ENCODE results near the gene EHD1.
"Not testable (repeated sequence)": the region's sequence is repeated elsewhere in the genome, so short reads cannot be mapped to it uniquely, and the experiment has no call there.

EHD1 gene

DNA sequence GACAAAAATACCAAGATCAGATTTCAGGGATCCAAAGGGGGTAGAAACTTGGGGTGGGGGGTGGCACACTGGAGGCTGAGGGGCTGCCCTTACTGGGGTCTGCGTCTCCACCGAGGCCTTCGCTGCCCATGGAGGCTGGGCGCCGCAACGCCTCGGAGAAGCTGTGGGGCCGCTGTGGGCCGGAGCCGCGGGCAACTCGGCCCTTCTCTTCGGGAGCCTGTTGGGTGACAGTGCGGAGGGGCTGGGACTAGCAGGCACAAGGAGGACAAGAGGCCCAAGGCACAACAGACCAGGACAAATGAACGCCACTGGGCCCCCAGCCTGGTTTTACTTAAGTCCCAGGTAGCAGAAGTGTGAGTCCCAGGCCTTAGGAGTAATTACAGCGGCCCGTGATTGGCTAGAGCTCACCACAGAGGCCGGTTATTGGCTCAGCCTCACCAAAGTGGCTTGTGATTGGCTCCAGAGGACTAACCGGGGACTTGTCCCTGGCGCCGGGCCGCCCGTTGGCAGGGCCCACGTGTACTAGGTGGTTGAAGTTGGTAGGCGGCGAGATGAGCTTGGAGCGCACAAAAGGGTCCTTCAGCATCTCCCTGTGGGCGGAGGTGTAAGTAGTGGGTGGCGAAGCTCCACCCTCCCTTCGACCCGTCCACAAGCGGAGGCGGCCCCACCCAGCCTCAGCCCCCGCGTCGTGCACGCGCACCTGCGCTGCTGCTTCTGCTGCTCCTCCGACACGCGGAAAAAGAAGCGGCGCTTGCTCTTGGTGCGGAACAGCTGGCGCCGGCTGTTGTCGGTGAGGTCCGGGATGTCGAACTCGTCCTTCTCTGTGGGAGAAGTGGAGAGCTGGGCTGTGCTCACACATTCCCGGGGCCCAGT, 51.6 kb downstream of the EHD1 start:
- DNase-seq (ENCODE audit: low read depth): no peak

DNA sequence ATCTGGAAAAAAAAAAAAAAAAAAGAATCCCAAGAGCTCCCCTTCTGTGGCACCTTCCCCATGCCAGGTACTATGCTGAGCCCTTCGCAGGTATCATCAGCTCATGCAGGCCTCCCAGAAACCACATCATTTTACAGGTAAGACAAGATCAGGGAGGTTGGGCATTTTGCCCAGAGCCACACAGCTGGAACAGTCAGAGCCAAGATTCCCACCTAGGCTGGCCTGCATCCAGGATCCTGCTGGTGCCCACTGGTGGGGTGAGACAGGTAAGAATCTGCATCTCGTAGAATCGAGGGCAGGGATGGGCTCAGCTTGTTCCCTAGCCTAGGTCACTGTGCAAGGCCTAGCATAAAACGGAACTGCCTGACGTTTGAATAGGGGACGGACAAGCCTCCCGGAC, 52.4 kb downstream of the EHD1 start:
- no peak for DNase-seq (ENCODE audit: low read depth)

DNA sequence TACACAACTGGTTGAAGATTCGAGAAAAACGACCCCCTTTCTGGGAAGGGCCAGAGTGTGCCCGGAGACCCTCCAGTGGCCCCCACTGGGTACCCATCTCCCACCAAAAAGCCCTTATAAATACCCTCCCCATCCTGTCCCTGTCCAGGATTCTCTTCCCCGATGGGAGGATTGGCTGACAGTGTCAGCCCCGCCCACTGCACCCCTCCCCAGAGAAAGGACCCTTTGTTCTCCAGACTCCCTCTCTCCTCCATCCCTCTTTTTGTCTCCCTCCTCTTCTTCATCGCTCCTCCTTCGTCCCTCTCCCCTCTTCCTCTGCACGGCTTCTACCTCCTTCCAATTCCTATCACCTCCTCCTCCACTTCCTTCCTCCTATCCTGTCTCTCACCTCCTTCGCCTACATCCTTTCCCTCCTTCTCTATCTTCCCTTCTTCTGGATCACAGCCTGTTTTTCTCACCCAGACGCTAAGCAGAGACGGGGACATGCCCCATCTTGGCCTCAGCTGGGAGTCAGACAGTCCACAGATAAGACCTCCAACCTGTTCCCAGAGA, 54.8 kb downstream of the EHD1 start:
- DNase-seq (ENCODE audit: low read depth): no peak

DNA sequence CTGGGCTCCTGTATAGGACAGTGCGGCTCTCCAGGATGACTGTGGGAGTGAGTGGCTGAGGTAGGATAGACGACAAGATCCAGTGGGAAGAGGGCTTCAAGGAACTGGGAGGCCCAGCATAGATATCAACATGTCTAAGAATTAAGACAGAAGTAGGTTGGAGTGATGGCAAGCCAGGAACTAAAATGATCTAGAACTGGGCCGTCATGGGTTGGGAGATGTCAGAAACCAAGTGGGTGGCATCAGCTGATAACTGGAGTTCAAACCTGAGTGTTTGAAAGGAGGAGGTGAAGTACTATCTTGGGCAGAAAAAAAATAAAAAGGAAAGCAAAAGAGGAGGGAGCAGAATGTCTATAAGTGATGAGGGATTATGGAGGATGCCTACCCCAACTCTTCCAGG, 60.9 kb downstream of the EHD1 start:
- DNase-seq (ENCODE audit: low read depth): no peak

DNA sequence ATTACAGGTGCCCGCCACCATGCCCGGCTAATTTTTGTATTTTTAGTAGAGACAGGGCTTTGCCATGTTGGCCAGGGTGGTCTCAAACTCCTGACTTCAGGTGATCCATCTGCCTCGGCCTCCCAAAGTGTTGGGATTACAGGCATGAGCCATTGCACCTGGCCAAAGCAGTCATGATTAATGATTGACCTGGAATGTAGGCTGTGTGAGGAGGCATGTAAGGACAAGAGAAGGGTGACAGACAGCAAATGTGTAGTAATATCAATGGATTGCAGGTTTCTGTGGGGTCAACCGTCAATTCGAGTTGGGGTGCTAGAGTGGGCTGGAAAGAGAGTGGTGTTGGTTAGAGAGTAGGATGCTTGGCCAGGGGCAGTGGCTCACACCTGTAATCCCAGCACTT, 63.0 kb downstream of the EHD1 start:
- not testable (repeated sequence) for DNase-seq (ENCODE audit: low read depth)

DNA sequence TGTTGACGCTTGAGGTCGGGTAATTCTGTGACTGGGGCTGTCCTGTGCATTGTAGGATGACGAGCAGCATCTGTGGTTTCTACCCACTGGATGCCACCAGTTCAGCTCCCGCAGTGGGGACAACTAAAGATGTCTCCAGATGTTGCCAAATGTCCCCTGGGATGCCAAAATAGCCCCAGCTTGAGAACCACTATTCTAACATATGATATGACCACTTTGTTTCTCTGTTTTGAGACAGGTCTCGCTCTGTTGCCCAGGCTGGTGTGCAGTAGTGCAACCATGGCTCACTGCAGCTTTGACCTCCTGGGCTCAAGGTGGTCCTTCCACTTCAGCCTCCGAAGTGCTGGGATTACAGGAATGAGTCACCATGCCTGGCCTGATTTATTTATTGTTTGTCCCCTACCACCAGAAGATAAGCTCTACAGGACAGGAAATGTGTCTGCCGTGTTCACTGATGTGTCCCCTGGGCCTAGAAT, 63.7 kb downstream of the EHD1 start:
- no peak for DNase-seq (ENCODE audit: low read depth)

DNA sequence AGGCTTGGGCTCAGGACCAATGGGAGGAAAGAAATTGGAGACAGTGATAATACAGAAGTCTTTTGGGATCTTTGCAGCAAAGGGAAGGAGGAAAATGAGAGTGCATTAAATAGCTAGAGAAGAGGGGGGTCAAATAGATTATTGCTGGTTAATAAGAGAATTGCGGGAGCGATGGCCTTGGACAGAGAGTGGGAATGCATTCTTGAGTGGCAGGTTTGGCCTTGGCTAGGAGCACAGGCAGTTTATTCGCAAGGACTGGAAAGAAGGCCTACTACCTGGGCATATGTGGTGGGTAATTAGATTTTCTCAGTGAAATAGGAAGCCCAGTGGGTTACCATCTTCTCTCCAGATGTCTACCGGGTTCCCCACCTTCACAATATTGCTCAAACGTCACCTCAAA, 64.6 kb downstream of the EHD1 start:
- no peak for DNase-seq (ENCODE audit: low read depth)

DNA sequence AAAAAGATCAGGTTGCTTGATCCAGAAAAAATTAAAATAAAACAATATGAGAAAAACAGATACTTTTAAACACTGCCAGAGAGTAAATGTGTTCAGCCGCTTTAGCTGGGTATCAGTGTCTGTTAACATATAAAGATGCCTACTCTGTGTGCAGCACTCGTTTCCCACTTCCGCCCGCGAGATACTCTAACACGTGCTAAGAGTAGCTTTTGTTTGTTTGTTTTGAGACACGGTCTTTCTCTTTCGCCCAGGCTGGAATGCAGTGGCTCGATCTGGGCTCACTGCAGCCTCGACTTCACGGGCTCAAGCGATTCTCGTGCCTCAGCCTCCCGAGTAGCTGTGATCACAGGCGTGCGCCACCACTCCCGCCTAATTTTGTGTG, 67.5 kb downstream of the EHD1 start:
- DNase-seq (ENCODE audit: low read depth): peak; percentile 20

DNA sequence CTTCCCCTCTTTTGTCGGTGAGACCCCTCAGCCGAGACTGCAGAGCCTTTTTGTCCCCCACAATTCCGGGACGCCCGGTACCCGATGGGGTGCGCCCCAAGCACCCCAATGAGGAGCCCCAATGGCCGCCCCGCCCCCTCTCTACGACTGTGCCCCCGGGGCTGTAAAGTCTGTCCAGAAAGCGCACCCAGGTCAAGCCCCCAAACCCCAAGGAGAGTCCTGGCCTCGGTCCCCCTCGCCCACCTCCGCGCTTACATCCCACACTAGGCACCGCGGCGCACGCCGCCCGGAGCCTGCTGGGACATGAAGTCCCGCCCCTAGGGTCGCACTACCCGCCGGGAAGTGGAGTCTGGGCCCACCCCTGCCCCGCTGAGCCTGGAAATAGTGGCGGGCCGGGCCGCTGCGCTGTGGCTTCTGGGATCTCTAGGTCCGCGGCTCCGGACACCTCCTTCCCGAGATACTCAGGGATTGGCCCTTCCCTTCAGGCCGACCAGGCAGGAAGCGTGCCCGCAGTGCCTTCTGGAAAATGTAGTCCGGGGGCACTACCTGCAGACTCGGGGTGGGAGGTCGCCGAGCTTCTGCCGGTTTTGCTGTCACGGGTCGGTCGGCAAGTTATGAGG, 68.0 kb downstream of the EHD1 start, which contains the start of gene MEN1:
TSS of gene MEN1 (minus strand) at position 281 of the 620 bp plus-strand sequence. CDS start 442 bp downstream, outside the sequence.
- DNase-seq (ENCODE audit: low read depth): peak; percentile 63

DNA sequence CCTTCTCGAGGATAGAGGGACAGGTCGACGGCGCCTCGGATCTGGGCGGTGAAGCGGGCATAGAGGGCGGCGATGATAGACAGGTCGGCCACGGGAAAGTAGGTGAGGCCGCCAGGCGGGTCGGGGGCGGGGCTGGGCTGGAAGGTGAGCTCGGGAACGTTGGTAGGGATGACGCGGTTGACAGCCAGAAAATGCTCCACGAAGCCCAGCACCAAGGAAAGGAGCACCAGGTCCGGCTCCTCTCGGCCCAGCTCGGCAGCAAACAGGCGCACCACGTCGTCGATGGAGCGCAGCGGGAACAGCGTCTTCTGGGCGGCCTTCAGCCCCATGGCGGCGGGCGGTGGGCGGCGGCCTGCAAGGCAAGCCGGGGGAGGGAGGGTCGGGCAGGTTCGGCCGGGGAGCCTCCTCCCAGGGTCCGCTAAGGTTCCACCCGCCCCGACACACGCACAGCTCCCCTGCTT, 68.6 kb downstream of the EHD1 start:
- no peak for DNase-seq (ENCODE audit: low read depth)

DNA sequence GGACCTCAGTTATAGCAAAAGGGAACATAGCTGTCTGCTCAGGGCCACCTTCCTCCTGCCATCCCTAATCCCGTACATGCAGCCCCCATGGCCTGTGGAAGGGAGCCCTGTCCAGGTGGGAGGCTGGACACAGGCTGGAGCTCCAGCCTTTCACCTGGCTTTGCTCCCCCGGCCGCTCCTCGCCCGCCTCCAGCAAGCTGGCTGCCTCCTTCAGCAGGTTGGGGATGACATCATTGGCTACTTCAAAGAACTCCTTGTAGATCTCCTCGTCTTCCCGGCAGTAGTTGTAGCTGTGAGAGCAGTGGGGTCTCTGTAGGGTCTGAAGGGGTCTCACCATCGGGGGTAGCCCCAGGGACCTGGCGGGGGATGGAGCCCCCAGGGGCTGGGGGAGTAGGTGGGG, 72.9 kb downstream of the EHD1 start:
- DNase-seq (ENCODE audit: low read depth): no peak

DNA sequence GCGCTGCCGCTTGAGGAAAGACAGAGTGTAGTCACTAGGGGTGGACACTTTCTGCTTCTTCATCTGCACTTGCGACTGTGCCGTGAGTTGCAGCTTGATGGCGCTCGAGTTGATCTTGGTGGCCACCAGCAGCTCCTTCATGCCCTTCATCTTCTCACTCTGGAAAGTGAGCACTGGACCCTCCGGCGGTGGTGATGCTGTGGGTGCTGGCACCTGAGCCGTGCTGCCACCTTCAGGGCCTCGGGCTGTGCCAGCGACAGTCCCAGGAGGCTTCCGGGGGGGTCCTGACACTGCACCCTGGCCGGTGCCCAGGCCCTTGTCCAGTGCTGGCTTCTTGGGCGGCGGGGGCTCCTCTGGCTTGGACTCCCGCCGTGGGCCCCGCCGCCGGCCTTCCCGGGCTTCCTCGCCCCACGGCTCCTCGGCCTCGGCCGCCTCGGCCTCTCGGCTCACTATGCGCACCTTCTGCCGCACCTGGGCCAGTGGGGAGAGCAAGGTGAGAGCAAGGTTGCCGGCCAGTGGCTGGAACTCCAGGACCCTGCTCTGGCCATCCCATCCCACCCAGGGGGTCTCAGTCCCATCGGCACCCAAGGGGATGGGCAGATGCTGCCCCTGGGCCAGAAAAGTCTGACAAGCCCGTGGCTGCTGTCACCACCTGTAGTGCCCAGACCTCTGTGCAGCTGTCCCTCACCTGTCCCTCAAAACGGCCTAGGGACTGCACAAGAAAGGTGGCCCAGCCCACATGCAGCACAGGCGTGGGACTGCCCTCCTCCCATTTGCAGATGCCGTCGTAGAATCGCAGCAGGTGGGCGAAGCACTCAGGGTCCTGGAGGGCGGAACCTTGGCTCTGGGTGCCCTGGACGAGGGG, 73.8 kb downstream of the EHD1 start:
- no peak for DNase-seq (ENCODE audit: low read depth)

DNA sequence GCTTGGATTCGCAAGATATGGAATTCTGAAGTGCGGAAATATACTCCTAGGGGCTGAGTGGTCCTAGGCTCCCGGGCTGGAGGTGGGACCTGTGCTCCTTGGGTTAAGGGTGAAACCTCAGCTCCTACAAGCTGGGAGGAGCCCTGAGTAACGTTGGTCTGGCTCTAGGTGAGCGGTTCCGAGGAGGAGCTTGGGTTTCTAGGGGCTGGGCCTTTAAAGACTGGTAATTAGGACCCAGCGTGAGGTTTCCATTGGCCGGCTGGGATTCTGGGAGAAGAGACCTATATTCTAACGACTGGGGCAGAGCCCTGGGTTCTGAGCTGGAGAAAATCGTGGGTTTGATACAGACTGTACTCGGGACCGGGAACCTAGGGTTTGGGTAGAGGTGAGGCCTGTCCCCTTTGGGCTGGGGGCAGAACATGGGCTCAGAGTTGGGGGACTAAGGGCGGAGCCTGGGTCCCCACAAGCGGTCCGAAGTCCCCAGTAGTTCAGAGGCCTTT, 74.5 kb downstream of the EHD1 start:
- DNase-seq (ENCODE audit: low read depth): no peak

DNA sequence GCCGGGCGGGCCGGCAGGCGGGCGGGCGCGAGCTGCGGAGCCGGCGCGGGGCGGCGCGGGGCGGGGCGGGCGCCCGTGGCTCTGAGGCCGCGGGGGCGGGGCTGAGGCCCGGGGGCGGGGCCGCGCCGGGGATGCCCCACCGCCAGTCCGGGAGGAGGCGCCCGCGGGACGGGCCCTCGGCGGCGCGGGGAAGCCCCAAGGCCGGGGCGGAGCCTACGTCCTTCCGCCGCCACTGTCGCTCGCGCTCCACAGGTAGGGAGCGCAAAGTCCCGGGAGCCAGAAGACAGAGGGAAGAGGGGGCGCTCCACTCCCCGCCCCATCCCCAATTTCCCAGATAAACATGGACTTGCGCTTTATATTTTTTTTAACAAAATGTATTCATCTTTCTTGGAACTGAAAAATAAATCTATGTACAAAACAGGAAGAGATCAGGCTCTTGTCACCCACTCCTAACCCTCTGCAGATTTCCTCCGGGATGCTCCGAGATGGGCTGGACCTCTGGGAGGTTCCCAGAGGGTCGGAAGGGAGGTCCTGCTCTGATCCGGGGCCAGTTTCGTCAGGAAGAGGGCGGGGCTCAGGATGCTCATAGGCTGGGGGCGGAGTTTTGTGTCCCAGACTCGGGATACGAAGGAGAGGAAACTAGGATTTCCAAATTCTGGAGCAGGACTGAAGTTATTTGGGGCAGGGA, 75.1 kb downstream of the EHD1 start, which contains the start of gene MAP4K2:
TSS of gene MAP4K2 (minus strand) at position 57 of the 688 bp plus-strand sequence. CDS start 65 bp downstream, outside the sequence.
- peak; percentile 80 for DNase-seq (ENCODE audit: low read depth)

DNA sequence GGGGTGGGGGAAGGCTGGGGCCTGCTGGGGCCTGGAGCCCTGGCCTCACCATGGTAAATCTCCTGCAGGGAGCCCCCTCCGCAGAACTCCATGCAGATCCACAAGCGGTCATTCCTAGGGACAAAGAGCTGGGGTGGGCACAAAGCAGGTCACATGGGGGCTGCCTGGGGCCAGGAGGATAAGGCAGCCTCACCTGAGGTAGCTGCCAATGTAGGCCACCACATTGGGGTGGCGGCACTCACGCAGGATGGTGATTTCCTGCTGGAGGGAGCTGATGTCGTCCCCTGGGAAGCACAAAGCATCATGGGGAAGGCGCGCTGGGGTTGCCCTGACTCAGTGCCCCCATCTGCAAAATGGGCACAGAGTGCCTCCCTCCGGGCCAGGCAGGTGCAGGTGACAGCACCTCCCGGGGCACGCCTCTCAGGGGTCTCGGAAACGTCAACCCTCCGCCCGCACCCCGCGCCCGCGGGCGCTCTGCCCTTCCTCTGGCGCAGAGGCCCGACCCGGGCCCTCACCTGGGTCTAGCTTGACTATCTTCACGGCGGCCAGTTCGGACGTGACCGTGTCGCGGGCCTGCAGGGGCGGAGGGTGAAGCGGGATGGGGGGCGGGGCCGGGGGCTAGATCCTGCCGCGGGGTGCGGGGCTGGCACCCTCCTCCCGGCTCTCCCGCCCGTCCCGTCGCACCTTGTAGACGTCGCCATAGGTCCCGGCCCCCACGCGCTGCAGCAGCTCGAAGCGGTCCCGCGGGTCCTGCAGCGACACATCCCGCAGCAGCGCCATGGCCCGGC, 75.9 kb downstream of the EHD1 start:
- no peak for DNase-seq (ENCODE audit: low read depth)

Measured in activated gamma-delta T cell treated with anti-CD3 and anti-CD28 coated beads, Interleukin-2, amount 50 U/mL, for 16 hours (primary cell).